IPS-11a (cell line): ENCODE data around the gene PYGO2.
"Not testable (repeated sequence)": the region's sequence is repeated elsewhere in the genome, so short reads cannot be mapped to it uniquely, and the experiment has no call there.

Experiments used
- H3K4me3 ChIP-seq: one replicate; pipeline ENCODE4 v1.5.1; 2013; ENCODE audit warnings: low read depth, low read length, control low read depth

The PYGO2 gene

GRCh38 chr1:154983776-154984466, 22.3 kb upstream of the PYGO2 start:
- H3K4me3 ChIP-seq = peak overlapping the region; percentile 98

- H3K4me3 ChIP-seq = peak within 1 kb of the TSS; percentile 98
Observed at GRCh38 chr1:154982897-154983648, 21.5 kb upstream of the PYGO2 start, which contains the start of gene FLAD1. Gene FLAD1 (plus strand): TSS chr1:154983344. CDS start chr1:154983695, 351 bp downstream.

GRCh38 chr1:154982341-154982740, 20.8 kb upstream of the PYGO2 start:
- peak overlapping the region; percentile 18 for H3K4me3 ChIP-seq

- H3K4me3 ChIP-seq = no peak overlapping the region
Observed at GRCh38 chr1:154978360-154978759, 16.8 kb upstream of the PYGO2 start.

DNA sequence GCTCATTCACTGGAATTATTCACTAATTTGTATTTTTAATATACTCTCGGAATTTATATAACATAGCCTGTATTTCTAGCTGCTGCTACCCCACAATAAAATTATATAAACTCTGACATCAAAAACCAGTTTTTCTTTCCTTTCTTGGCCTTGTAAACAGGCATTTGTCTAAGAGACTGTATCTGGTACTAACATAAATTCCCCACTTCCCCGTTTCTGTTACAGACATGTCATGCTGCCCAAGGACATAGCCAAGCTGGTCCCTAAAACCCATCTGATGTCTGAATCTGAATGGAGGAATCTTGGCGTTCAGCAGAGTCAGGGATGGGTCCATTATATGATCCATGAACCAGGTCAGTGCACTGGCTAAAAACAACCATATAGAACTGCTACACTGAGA, 16.2 kb upstream of the PYGO2 start:
- H3K4me3 ChIP-seq = not testable (repeated sequence)

- peak overlapping the region; percentile 68 for H3K4me3 ChIP-seq
Observed at GRCh38 chr1:154975409-154976059, 14.0 kb upstream of the PYGO2 start.

DNA sequence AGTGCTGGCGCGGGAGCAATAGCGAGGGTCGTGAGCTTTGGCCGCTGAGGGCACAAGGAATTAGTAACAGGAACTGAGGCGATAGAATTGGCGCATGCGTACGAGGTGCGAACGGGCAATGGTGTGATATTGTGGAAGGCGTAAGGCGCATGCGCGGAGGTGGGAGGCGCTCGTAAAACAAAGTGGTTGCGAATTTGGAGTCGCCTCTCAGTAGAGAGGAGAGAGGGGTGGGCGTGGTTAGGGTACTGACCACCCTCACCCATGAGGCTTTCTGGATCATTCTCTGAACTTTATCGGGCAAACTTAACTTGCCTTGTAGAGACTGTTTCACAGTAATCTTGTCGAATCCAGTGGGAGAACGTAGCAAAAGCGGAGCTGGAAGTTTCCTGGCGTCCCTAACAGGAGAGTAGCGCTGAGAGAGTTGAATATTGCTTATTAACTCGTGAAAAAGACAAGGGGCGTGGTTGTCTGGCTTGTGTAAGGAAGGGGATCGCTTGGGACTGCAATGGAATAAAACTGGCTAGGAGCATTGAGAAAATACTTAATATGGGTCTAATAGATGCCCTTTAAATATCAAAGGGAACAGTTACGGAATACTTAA, 13.3 kb upstream of the PYGO2 start:
- H3K4me3 ChIP-seq = peak overlapping the region; percentile 68

GRCh38 chr1:154974102-154974807, 12.7 kb upstream of the PYGO2 start, which contains the start of gene CKS1B:
Gene CKS1B (plus strand): TSS chr1:154974681. CDS start chr1:154974746, 65 bp downstream.
- peak within 1 kb of the TSS; percentile 68 for H3K4me3 ChIP-seq

DNA sequence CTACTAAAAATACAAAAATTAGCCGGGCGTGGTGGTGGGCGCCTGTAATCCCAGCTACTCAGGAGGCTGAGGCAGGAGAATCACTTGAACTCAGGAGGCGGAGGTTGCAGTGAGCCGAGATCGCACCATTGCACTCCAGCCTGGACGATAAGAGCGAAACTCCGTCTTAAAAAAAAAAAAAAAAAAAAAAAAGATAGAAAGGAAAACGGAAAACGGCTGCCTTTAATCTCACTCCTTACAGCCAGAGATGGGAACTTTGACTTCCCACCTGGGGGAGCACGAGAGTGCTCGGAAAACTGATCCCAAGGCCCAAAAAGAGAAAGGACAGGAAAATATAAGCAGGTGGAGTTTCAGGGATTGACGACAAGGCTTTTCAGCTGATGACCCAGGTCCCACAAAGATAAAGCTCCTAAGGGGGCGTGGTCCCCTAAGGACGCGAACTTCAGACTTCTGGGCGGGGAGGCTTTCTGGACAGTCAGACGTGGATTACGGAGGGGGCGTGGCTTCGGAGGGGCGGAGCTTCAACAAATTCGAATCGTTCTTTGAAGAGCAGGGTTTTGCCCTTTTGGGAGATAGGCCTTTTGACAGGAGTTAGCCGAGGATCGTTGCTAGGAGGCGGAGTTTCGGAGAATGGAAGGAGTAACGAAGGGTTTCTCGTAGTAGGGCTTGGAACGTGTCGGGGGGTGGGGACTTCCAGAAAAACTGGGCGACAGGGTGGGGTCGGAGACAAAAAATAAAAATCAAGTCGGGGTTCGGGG, 11.9 kb upstream of the PYGO2 start:
- H3K4me3 ChIP-seq = peak overlapping the region; percentile 68

DNA sequence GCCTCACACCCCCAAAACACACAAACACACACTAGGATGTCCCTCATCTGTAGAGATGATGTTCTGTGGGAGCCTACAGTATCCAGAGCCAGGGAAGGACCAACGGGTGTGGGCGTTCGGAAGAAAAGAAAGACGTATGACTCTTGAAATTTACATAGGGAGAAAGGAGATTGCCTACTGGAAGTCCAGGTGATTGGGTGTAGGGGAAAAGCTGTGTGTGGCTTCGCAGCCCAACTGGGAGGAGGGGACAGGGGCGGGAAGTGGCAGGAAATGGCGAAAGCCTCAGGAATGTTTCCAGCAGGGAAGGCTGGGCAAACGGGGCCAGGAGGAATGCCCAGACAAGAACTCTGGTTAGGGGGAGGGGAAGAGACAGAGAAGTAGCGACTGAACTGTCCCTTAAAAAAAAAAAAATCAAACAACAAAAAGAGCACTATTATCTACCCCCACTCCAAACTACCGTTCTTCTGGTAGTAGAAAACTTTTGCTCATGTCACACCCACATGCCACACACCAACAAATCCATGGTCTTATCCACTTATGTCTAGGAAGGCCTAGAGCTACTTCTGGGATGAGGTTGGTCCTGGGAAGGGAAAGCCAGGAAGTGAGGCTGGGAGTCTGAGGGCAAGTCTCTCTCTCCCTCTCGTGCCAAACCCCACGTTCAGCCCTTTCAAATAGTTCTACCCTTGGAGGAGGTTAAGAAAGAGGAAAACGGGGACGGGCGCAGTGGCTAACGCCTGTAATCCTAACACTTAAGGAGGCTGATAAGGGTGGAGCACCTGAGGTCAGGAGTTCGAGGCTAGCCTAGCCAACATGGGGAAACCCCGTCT, 11.1 kb upstream of the PYGO2 start:
- peak overlapping the region; percentile 68 for H3K4me3 ChIP-seq

GRCh38 chr1:154972213-154972516, 10.6 kb upstream of the PYGO2 start:
- H3K4me3 ChIP-seq = no peak overlapping the region

- peak overlapping the region; percentile 14 for H3K4me3 ChIP-seq
Observed at GRCh38 chr1:154971341-154971998, 9.9 kb upstream of the PYGO2 start.

DNA sequence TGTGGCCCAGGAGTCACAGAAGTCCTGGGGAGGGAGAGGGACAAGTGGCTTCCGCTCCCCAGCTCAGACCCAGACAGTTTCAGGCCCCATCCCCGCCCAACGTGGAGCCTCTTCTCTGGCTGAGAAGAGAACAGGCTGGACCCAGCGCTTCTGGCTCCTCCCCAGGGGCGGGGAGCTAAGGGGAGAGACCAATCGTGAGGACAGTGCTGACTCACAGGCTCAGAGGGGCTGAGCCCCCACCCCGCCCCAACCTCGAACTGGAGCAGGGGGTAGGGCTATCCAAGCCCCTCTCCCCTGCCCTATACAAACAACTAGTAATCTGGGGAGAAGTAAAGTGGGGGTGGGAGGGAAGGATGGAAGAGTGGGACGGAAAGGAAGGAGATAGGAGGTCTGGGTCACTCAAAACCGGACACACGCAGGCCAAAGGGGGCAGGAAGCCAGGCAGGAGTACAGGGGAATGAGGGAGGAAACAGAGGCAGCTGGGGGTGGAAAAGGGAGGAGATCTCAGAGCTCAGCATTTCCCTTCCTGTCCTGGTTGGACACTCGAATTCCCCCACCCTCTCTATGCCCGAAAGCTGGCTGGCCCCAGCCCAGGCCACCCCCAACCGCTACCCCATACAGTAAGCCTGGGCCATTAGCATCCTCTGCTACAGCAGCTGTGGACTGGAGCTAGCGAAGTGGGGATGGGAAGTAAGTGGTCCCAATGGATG, 9.2 kb upstream of the PYGO2 start, which contains the start of gene SHC1:
Gene SHC1, minus strand, starts transcription at position 117 of the 710 bp plus-strand sequence. CDS start 221 bp downstream, outside the sequence.
- peak within 1 kb of the TSS; percentile 68 for H3K4me3 ChIP-seq

- H3K4me3 ChIP-seq = peak overlapping the region; percentile 68
Observed at GRCh38 chr1:154969860-154970452, 8.4 kb upstream of the PYGO2 start.

GRCh38 chr1:154969246-154969645, 7.7 kb upstream of the PYGO2 start:
- peak overlapping the region; percentile 68 for H3K4me3 ChIP-seq

DNA sequence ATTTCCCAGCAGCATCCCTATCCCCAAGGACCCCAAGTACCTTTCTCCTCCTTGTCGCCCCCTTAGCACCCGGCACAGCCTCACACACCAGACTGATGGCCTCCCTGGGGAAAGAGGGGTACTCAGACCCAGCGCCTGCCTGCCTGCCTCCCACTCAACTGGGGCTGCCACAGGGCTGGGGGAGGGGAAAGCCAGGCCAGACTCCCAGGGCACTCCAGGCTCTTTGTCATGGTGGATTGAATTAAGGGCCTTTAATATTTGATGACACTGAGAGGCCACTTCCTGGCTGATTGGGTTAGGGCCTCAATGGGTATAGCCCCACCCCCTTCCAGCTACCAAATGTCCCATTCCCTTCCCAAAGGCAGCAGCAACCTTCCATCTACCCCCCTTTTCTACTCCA, 7.1 kb upstream of the PYGO2 start:
- H3K4me3 ChIP-seq = peak overlapping the region; percentile 68

GRCh38 chr1:154967331-154967950, 5.9 kb upstream of the PYGO2 start:
- H3K4me3 ChIP-seq = no peak overlapping the region
